Activated CD8-positive, alpha-beta memory T cell treated with anti-CD3 and anti-CD28 coated beads, Interleukin-2, amount 50 U/mL, for 24 hours (primary cell): ENCODE results near the gene OR5W2.
"Not testable (repeated sequence)": the region's sequence is repeated elsewhere in the genome, so short reads cannot be mapped to it uniquely, and the experiment has no call there.

Experiments used
- DNase-seq: peaks from one replicate; pipeline ENCODE4 v3.0.0-alpha.2; 2020; ENCODE audit errors: extremely low read depth

The OR5W2 gene

GRCh38 chr11:55914482-55914881, at the start of gene OR5W2:
OR5W2 (minus strand) TSS chr11:55914582; CDS start chr11:55914582, 0 bp downstream.
- no peak for DNase-seq

GRCh38 chr11:55956521-55956920, 42.1 kb upstream of the OR5W2 start:
- DNase-seq = no peak

GRCh38 chr11:55949330-55949729, 34.9 kb upstream of the OR5W2 start:
- no peak for DNase-seq

GRCh38 chr11:55942785-55943392, 28.5 kb upstream of the OR5W2 start:
- DNase-seq = no peak

GRCh38 chr11:55936300-55936699, 21.9 kb upstream of the OR5W2 start, which contains the start of gene OR5I1:
OR5I1 (minus strand) TSS chr11:55936400; CDS start chr11:55936400, 0 bp downstream.
- DNase-seq = no peak

- DNase-seq = no peak
Observed at GRCh38 chr11:55920537-55920936, 6.2 kb upstream of the OR5W2 start.

- DNase-seq = no peak
Observed at GRCh38 chr11:55902308-55902707, 12.1 kb downstream of the OR5W2 start.

GRCh38 chr11:55895216-55895615, 19.2 kb downstream of the OR5W2 start:
- no peak for DNase-seq

- DNase-seq = not testable (repeated sequence)
Observed at GRCh38 chr11:55885481-55885880, 28.9 kb downstream of the OR5W2 start.

- not testable (repeated sequence) for DNase-seq
Observed at GRCh38 chr11:55884995-55885394, 29.4 kb downstream of the OR5W2 start.

- not testable (repeated sequence) for DNase-seq
Observed at GRCh38 chr11:55882997-55883396, 31.4 kb downstream of the OR5W2 start, which contains the start of gene TRIM51. TRIM51 (plus strand) TSS chr11:55883297; CDS start chr11:55885429, 2,132 bp downstream.

- DNase-seq = not testable (repeated sequence)
Observed at GRCh38 chr11:55873146-55873545, 41.2 kb downstream of the OR5W2 start.

GRCh38 chr11:55872731-55873130, 41.7 kb downstream of the OR5W2 start:
- DNase-seq = not testable (repeated sequence)

- not testable (repeated sequence) for DNase-seq
Observed at GRCh38 chr11:55867354-55867753, 47.0 kb downstream of the OR5W2 start.
